CD4-positive, alpha-beta T cell treated with Interleukin-17A for 4 hours (primary cell): ENCODE results near the gene CCDC74A.
A peak's percentile ranks its signal among the peaks of the same experiment; 100 is the strongest.
"Not testable (repeated sequence)": the region's sequence is repeated elsewhere in the genome, so short reads cannot be mapped to it uniquely, and the experiment has no call there.

Experiments used
- DNase-seq: peaks from one replicate; pipeline ENCODE4 v3.0.0-alpha.2; 2020; ENCODE audit warnings: mixed read lengths

The CCDC74A gene

GRCh38 chr2:131527131-131528001 is at the start of gene CCDC74A:
CCDC74A (plus strand) TSS chr2:131527888; CDS start chr2:131527971, 83 bp downstream.
- DNase-seq = peak; percentile 86

- not testable (repeated sequence) for DNase-seq
Observed at GRCh38 chr2:131478074-131478849, 49.4 kb upstream of the CCDC74A start.

DNA sequence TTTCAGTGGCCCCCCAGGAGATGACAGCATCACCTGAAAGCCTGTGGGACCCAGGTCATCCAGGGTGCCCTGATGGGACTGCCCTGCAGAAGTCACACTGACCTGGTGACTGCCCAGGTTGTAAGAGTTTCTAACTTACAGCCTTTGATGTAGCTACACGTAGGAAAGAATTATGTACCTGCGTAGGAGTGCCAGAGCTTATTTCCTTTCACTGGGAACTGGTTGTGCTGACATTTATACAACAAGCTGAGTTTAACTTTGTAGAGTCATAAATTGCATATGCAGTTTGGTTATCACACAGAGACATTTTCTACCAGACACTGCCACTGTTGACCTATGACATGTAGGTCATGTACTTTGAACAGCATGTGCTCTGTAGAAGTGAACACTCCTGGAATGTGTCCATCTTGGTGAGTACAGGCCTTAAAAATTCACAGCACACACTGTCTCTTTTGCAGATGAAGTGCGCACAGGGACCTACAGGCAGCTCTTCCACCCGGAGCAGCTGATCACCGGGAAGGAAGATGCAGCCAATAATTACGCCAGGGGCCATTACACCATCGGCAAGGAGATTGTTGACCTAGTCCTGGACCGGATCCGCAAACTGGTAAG is 48.7 kb upstream of the CCDC74A start:
- not testable (repeated sequence) for DNase-seq

- DNase-seq = not testable (repeated sequence)
Observed at GRCh38 chr2:131480351-131480750, 47.3 kb upstream of the CCDC74A start.

DNA sequence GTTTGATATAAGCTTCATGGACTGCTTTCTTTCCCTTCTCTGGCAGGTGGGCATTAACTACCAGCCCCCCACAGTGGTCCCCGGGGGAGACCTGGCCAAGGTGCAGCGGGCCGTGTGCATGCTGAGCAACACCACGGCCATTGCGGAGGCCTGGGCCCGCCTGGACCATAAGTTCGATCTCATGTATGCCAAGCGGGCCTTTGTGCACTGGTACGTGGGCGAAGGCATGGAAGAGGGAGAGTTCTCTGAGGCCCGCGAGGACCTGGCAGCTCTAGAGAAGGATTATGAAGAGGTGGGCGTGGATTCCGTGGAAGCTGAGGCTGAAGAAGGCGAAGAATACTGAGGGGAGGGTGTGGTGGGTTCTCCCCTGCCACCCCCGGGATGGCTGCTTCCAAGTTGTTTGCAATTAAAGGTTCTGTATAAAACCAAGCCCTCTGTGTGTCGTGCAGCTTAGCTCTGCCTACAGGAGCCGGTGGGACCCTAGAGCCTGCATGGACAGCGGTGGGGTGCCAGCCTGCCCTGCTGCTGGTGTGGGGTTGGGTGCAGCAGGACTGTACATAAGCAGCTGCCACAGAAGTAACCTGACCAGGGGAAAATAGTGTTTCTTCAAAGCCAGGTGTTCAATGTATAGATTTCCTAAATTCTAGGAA is 45.1 kb upstream of the CCDC74A start:
- DNase-seq = not testable (repeated sequence)

- not testable (repeated sequence) for DNase-seq
Observed at GRCh38 chr2:131483981-131484820, 43.5 kb upstream of the CCDC74A start.

- not testable (repeated sequence) for DNase-seq
Observed at GRCh38 chr2:131484906-131485460, 42.7 kb upstream of the CCDC74A start.

DNA sequence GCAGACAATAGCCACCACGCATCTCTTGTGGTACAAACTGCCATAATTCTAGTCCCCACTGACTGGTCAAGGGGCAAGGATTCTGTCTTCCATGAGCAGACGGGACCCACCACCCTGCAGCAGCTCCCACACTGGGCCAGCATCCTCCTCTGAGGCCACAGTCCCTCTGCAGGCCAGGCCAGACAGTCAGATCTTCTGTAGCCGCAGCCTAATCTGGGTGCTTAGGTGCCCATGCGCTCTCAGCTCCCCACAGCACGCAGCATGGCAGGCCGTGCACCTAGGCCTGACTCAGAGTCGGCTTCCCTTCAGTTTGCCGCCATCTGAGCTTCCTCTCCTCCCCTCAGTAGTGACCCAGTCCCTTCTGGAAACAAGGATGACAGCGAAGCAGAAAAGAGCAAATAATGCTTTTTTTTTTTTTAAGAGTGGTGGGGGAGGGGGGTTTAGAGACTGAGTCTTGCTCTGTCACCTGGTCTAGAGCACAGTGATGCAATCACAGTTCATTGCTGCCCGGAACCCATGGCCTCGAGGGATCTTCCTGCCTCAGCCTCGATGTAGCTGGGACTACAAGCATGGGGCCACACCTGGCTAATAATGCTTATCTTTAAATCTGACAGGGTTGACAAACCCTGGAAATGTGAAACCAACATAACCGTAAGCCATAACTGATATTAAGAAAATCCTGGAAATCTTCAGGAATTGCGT is 41.3 kb upstream of the CCDC74A start:
- not testable (repeated sequence) for DNase-seq

DNA sequence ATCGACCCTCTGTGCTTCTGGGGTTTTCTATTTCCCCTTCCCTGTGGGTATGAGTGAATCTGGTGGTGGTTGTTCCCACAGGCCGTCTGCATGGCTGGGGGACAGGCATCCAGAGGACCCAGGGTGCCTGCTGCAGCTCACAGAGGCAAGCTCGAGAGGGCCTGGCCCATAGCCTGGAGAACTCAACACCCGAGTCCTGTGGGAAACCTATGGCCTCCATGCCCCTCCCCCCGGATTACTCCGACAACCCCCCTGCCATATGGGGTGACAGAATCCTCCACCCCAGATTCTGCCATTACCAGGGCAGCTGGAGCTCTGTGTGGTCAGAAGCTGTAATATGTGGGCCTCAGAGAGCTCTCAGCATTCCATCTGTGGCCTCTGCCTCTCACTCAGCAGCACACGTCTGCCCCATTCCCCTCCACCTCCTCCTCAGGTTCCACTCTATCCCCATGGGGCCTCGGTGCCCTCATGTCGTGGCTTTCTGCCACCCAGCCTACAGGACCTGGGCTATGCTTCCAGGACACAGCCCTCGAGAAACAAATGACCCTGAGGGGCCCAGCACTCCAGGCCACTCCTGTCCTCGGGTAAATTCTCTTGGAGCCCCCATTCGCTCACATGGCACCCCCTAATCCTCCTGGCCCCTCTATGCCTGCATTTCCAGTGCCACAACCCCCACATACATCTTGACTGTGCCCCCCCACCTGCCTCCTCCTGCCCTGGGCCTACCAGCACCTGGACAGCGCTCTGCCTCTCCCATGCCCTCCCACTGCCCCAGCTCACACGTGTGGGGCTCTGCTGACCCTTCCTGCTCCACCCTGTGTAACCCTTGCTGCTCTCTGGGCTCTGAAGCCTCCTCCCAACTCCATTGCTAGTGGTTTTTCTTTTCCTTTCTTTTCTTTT is 39.1 kb upstream of the CCDC74A start:
- no peak for DNase-seq

GRCh38 chr2:131490616-131491468 is 36.8 kb upstream of the CCDC74A start:
- DNase-seq = peak; percentile 60

DNA sequence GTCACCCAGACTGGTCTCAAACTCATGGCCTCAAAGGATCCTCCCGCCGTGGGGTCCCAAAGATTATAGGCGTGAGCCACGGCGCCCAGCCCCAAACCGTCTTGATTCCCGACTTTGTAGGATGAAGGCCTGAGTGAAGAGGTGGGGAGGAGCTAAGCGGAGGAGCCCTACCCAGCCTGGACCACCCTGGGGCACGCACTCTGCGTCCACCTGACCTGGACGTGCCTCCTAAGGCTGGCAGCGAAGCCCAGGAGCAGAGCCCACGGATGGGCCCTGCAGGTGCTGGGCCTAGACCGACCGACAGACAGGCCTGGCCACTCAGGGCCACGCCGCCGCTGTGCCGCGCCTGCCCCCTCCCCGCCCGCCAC is 36.2 kb upstream of the CCDC74A start:
- not testable (repeated sequence) for DNase-seq

GRCh38 chr2:131492015-131492417 is 35.7 kb upstream of the CCDC74A start, which contains the start of gene MZT2A:
MZT2A (minus strand) TSS chr2:131492397; CDS start chr2:131492376, 21 bp downstream.
- not testable (repeated sequence) for DNase-seq

DNA sequence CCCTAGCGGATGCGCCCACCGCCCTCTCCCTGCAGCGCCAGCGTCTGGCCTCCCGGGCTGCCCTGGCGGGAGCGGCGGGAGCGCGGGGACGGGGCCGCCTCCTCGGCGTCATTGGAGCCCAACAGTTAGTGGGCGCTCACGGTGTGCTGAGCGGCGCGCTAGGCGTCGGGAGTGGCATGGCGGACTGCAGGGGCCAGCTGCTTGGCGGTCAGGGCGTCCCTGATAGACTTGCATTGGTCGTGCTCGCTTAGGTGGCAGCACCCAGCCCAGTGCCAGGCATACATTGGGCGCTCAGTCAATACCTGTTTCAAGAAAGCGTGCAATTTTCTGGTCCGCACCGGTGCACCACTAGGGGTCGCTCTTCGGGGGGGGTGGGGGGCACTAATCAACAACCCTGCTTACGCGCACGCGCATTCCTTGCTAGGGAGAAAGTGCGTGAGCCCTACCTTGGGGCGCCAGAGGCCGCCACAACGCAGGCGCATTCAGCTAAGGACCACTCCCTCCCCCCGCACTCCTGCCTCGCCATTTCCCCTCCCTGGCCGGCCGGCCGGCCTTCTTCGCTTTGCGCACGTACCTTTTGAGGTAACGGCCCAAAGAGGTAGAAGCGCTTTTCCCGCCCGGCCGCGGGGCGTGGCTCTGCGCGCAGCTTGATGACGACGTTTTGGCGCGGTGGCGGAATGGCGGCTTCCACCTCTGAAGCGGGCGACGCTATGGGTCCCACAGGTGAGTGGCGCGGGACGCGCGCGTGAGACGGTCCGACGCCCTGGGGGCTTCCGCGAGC is 35.1 kb upstream of the CCDC74A start:
- DNase-seq = peak; percentile 95

DNA sequence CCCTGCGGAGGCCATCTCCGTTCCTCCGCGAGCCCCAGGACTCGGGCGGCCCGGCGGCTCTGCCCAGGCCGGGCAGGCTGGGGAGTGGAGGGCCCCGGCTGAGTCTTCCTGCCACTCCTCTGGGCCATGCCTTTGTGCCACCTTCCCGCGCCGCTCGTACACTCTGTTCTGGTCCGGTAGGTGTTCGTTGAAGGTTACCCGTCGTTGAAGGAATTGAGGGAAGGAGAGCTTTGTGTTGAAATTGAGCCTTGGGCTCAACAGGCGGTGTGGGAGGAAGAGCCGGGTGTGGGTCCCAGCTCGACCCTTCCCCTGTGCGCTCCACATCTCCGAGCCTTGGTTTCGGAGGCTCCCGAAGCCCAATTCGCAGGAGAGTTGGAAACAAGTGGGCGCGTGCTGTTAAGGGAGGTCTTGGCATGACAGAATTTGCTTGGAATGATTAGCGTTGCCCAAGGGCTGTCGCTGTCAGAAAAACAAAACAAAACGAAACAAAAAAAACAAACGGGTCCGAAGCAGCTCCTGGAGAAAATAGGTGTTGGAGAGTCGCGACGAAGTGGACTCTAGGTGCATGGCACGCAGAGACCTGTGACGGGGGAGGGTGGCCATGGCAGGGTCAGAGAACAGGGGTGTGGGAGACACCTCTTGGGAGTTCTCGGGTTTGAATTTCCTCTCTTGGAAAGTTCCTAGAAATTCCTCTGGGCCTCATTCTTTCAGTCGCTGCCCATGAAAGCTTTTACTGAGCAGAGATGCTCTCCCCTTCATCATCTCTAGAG is 34.3 kb upstream of the CCDC74A start:
- DNase-seq = no peak

DNA sequence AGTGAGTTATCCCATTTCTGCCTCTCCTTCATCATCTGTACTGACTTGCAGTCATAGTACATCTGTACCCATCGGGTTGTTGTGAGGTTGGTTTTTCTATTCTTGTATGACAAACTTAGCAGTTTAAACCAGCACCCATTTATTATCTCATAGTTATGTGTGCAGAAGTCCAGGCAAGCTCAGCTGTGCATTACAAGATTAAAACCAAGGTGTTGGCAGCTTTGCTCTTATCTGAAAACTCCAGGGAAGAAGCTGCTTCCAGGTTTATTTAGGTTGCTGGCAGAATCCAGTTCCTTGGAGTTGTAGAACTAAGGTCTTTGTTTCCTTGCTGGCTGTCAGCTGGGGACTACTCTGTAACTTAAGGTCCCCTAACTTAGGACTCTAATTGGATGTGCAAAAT is 32.2 kb upstream of the CCDC74A start:
- not testable (repeated sequence) for DNase-seq

GRCh38 chr2:131498321-131498973 is 29.2 kb upstream of the CCDC74A start:
- not testable (repeated sequence) for DNase-seq
